Stomach (tissue), 4 donors: ENCODE measurements around the gene THSD7A.

Experiments
- POLR2A ChIP-seq, 4 donors: fragments of 450-650 bp; IDR thresholded peaks; one replicate each; pipeline ENCODE4 v1.6.1; 2016; ENCODE audit warnings: antibody characterized with exemption in 4 of 4, control low read depth in 2 of 4, mild to moderate bottlenecking in 1 of 4, moderate library complexity in 1 of 4
- POLR2AphosphoS5 ChIP-seq, 3 donors: sonication (generic); formaldehyde crosslinking; IDR thresholded peaks; one replicate each; pipeline ENCODE4 v1.6.1; 2016; ENCODE audit warnings: antibody characterized with exemption in 3 of 3
- TF ChIP-seq, protein P1 (sequence below), 7 experiments: fragments of 450-650 bp in 4 of 7; fragments of 200-600 bp in 3 of 7; sonication (generic) in 3 of 7; IDR thresholded peaks; one replicate each; pipeline ENCODE4 v1.5.1; 2016 to 2019; ENCODE audit warnings: antibody characterized with exemption in 7 of 7, control low read depth in 2 of 7, mild to moderate bottlenecking in 1 of 7

DNA sequence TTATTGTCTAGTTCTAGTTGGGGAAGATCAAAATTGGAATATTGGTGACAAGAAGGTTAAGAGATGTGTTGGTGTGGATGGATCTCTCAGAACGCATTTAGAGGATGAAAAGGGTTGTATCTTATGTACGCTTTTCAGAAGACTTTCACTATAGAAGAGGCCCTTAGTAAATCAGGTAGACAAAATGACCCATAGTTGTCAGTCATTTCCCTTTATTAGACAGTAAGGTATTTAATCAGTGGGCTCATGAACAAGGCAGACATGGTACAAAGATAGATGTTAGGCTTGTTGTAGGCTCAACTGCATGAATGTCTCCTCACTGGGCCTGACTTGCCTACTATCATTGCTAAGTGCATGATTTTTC lies 499.2 kb downstream of the THSD7A start:
- TF ChIP-seq POLR2A (IDR thresholded peaks at IDR 0.05) (no peak), POLR2AphosphoS5 (IDR thresholded peaks at IDR 0.05) (no peak)
- TF ChIP-seq, protein P1, sequence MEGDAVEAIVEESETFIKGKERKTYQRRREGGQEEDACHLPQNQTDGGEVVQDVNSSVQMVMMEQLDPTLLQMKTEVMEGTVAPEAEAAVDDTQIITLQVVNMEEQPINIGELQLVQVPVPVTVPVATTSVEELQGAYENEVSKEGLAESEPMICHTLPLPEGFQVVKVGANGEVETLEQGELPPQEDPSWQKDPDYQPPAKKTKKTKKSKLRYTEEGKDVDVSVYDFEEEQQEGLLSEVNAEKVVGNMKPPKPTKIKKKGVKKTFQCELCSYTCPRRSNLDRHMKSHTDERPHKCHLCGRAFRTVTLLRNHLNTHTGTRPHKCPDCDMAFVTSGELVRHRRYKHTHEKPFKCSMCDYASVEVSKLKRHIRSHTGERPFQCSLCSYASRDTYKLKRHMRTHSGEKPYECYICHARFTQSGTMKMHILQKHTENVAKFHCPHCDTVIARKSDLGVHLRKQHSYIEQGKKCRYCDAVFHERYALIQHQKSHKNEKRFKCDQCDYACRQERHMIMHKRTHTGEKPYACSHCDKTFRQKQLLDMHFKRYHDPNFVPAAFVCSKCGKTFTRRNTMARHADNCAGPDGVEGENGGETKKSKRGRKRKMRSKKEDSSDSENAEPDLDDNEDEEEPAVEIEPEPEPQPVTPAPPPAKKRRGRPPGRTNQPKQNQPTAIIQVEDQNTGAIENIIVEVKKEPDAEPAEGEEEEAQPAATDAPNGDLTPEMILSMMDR (IDR thresholded peaks at IDR 0.05) = no peak
